Neutrophil (primary cell): Measurements from ENCODE around the gene ZFHX2.

ENCODE experiments used
- H3K27ac ChIP-seq: fragments of 200-600 bp; sonication (generic); 2 replicates; pipeline ENCODE4 v1.5.1; 2016; ENCODE audit warnings: mild to moderate bottlenecking, moderate library complexity
- H3K27me3 ChIP-seq: fragments of 200-600 bp; sonication (generic); 2 replicates; pipeline ENCODE4 v1.6.0; 2016; ENCODE audit warnings: mild to moderate bottlenecking
- H3K36me3 ChIP-seq: fragments of 200-600 bp; sonication (generic); 2 replicates; pipeline ENCODE4 v1.5.1; 2017
- H3K4me1 ChIP-seq, 2 experiments: fragments of 200-600 bp in 1 of 2; sonication (generic) in 1 of 2; 1 replicate in 1 of 2; 2 replicates in 1 of 2; pipeline versions ENCODE4 v1.5.1 to v1.6.1; 2013 to 2016; ENCODE audit warnings: low read depth in 1 of 2, low read length in 1 of 2, mild to moderate bottlenecking in 1 of 2, moderate library complexity in 1 of 2; ENCODE audit not compliant: control insufficient read depth in 1 of 2, insufficient read depth in 1 of 2
- H3K4me3 ChIP-seq, 2 experiments: fragments of 200-600 bp in 1 of 2; sonication (generic) in 1 of 2; 1 replicate in 1 of 2; 2 replicates in 1 of 2; pipeline ENCODE4 v1.5.1; 2013 to 2016; ENCODE audit warnings: low read depth in 1 of 2, low read length in 1 of 2, mild to moderate bottlenecking in 1 of 2, moderate library complexity in 1 of 2
- H3K9me3 ChIP-seq: fragments of 200-600 bp; sonication (generic); 2 replicates; pipeline ENCODE4 v1.5.1; 2016
- TF ChIP-seq, protein P1 (sequence below): fragments of 200-600 bp; sonication (generic); IDR thresholded peaks from 2 replicates; pipeline ENCODE4 v1.5.1; 2016; ENCODE audit warnings: antibody characterized with exemption

The ZFHX2 gene

GRCh38 chr14:23517650-23518326 lies 33.8 kb downstream of the ZFHX2 start:
- peaks cover 5% of the 10 kb centered on the region for H3K27me3 ChIP-seq
- H3K36me3 ChIP-seq = no peaks in the 10 kb centered on the region
- H3K4me1 ChIP-seq = peaks cover 9 to 18% of the 10 kb centered on the region in 2 experiments
- no peaks in the 10 kb centered on the region for H3K9me3 ChIP-seq
- no peak overlapping the region for H3K27ac ChIP-seq
- no peak overlapping the region for H3K4me3 ChIP-seq
- TF ChIP-seq, protein P1, sequence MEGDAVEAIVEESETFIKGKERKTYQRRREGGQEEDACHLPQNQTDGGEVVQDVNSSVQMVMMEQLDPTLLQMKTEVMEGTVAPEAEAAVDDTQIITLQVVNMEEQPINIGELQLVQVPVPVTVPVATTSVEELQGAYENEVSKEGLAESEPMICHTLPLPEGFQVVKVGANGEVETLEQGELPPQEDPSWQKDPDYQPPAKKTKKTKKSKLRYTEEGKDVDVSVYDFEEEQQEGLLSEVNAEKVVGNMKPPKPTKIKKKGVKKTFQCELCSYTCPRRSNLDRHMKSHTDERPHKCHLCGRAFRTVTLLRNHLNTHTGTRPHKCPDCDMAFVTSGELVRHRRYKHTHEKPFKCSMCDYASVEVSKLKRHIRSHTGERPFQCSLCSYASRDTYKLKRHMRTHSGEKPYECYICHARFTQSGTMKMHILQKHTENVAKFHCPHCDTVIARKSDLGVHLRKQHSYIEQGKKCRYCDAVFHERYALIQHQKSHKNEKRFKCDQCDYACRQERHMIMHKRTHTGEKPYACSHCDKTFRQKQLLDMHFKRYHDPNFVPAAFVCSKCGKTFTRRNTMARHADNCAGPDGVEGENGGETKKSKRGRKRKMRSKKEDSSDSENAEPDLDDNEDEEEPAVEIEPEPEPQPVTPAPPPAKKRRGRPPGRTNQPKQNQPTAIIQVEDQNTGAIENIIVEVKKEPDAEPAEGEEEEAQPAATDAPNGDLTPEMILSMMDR = no peak

- TF ChIP-seq, protein P1 = no peak
- Histone ChIP-seq H3K4me3 (no peak overlapping the region), H3K4me1 (no peaks in the 10 kb centered on the region), H3K9me3 (no peaks in the 10 kb centered on the region), H3K27ac (no peak overlapping the region), H3K36me3 (no peaks in the 10 kb centered on the region), H3K27me3 (peaks cover 17% of the 10 kb centered on the region)
Observed at GRCh38 chr14:23514644-23514957, 37.0 kb downstream of the ZFHX2 start.

- no peak overlapping the region for H3K4me3 ChIP-seq
- peaks cover 17% of the 10 kb centered on the region for H3K27me3 ChIP-seq
- TF ChIP-seq, protein P1 = no peak
- H3K4me1 ChIP-seq = no peaks in the 10 kb centered on the region
- H3K27ac ChIP-seq = no peak overlapping the region
- no peaks in the 10 kb centered on the region for H3K36me3 ChIP-seq
- no peaks in the 10 kb centered on the region for H3K9me3 ChIP-seq
Observed at GRCh38 chr14:23513818-23514643, 37.5 kb downstream of the ZFHX2 start.

GRCh38 chr14:23513005-23513817 lies 38.4 kb downstream of the ZFHX2 start:
- TF ChIP-seq, protein P1 = no peak
- H3K9me3 ChIP-seq = no peaks in the 10 kb centered on the region
- no peaks in the 10 kb centered on the region for H3K4me1 ChIP-seq
- no peak overlapping the region for H3K27ac ChIP-seq
- peaks cover 17% of the 10 kb centered on the region for H3K27me3 ChIP-seq
- H3K36me3 ChIP-seq = no peaks in the 10 kb centered on the region
- no peak overlapping the region for H3K4me3 ChIP-seq

DNA sequence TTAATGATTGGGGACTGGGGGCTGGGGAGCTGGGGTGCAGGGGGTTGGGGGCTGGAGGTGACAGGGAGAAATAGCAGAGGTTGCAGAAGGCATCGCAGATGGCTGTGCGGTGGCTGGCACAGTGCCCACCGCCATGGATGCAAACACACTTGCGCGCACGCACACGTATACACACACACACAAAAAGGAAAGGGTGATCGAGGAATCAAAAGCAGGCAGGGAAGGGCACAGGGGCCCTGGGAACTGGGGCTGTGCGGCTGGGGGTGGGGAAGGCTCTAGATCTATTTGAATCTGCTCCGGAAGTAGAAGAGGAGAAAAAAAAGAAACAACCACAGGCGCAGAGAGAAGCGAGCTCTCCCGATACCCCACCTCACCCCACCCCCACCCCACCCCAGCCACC lies 39.4 kb downstream of the ZFHX2 start:
- Histone ChIP-seq H3K4me3 (no peak overlapping the region), H3K27ac (no peak overlapping the region), H3K27me3 (peaks cover 17% of the 10 kb centered on the region), H3K9me3 (no peaks in the 10 kb centered on the region), H3K36me3 (no peaks in the 10 kb centered on the region), H3K4me1 (no peaks in the 10 kb centered on the region)
- TF ChIP-seq, protein P1 = no peak
